Endodermal cell (in vitro differentiated cells): ENCODE measurements around the gene COLEC12. TPM values are rescaled to one million over a fixed set of nuclear protein-coding genes. Genes with fewer than 3 reads are reported as not detected.

Source experiments
- DNase-seq: peaks from one replicate; pipeline ENCODE4 v3.0.0-alpha.2; 2017
- H3K27ac ChIP-seq: 2 replicates; pipeline ENCODE4 v1.5.1; 2013; ENCODE audit warnings: mild to moderate bottlenecking, low read depth, low read length, moderate library complexity
- H3K27me3 ChIP-seq: 2 replicates; pipeline ENCODE4 v1.6.1; 2013; ENCODE audit warnings: mild to moderate bottlenecking, low read length, moderate library complexity; ENCODE audit not compliant: insufficient read depth, control insufficient read depth, poor library complexity, severe bottlenecking
- H3K36me3 ChIP-seq: 2 replicates; pipeline ENCODE4 v1.7.0; 2013; ENCODE audit warnings: mild to moderate bottlenecking, low read length, moderate library complexity; ENCODE audit not compliant: control insufficient read depth, insufficient read depth
- H3K4me1 ChIP-seq: one replicate; pipeline ENCODE4 v1.7.0; 2013; ENCODE audit warnings: low read length; ENCODE audit not compliant: control insufficient read depth, insufficient read depth
- H3K4me3 ChIP-seq: 2 replicates; pipeline ENCODE4 v1.5.1; 2013; ENCODE audit warnings: mild to moderate bottlenecking, low read length, moderate library complexity
- H3K9ac ChIP-seq: 2 replicates; pipeline ENCODE4 v1.6.1; 2013; ENCODE audit warnings: mild to moderate bottlenecking, low read length, moderate library complexity; ENCODE audit not compliant: poor library complexity, severe bottlenecking; ENCODE audit errors: extremely low read depth
- H3K9me3 ChIP-seq: 2 replicates; pipeline ENCODE4 v1.6.1; 2013; ENCODE audit warnings: mild to moderate bottlenecking, low read length, moderate library complexity; ENCODE audit not compliant: control insufficient read depth
- H3K27ac Mint-ChIP-seq: 2 replicates; pipeline ENCODE4 v1.8.0; 2020; ENCODE audit warnings: mixed read lengths
- H3K27me3 Mint-ChIP-seq: 2 replicates; pipeline ENCODE4 v1.8.0; 2021; ENCODE audit warnings: mild to moderate bottlenecking, mixed read lengths; ENCODE audit not compliant: insufficient read depth
- H3K36me3 Mint-ChIP-seq: 2 replicates; pipeline ENCODE4 v1.8.0; 2020; ENCODE audit warnings: low read depth, mixed read lengths
- H3K4me1 Mint-ChIP-seq: 2 replicates; pipeline ENCODE4 v1.8.0; 2020; ENCODE audit warnings: mixed read lengths
- H3K4me3 Mint-ChIP-seq: 2 replicates; pipeline ENCODE4 v1.8.0; 2020; ENCODE audit warnings: mild to moderate bottlenecking, moderate library complexity, mixed read lengths
- H3K9me3 Mint-ChIP-seq: 2 replicates; pipeline ENCODE4 v1.8.0; 2020; ENCODE audit warnings: mild to moderate bottlenecking, mixed read lengths
- CTCF ChIP-seq: fragments of 200-600 bp; sonication (generic); conservative IDR thresholded peaks from 2 replicates; pipeline ENCODE4 v1.5.0; 2021; ENCODE audit warnings: antibody characterized with exemption, mild to moderate bottlenecking
- WGBS, 2 experiments: methylation state at CpG; one replicate each; pipeline versions ENCODE4 v1.1.5 to v1.1.7; 2013; ENCODE audit warnings: missing lambda C conversion rate in 2 of 2, mixed read lengths in 1 of 2; ENCODE audit not compliant: insufficient coverage in 1 of 2, insufficient read length in 1 of 2; 5-methylcytosine and 5-hydroxymethylcytosine counted together
- total RNA-seq, 2 donors: library from RNA; stranded (reverse); fragmentation: NEBNext Ultra II Directional in 1 of 2; extraction: Animal tissue kit (Norgen Biotek cat#: 25700) in 1 of 2; gene quantifications; 2 replicates in 1 of 2; 3 replicates in 1 of 2; pipeline ENCODE4 v1.2.1, GENCODE V29; 2021

Gene COLEC12
- total RNA-seq, 2 donors from 2014 or later: 123 TPM

- Mint-ChIP-seq H3K4me1 (peaks cover 14% of the 10 kb centered on the region), H3K27me3 (no peaks in the 10 kb centered on the region), H3K36me3 (peaks cover 4% of the 10 kb centered on the region), H3K9me3 (no peaks in the 10 kb centered on the region), H3K4me3 (no peak overlapping the region), H3K27ac (no peak overlapping the region)
- H3K27ac ChIP-seq: no peak overlapping the region
- TF ChIP-seq CTCF: no peak
- no peaks in the 10 kb centered on the region for H3K9me3 ChIP-seq
- H3K9ac ChIP-seq: no peak overlapping the region
- DNase-seq: no peak
- no peak overlapping the region for H3K4me3 ChIP-seq
- peaks cover 84% of the 10 kb centered on the region for H3K36me3 ChIP-seq
- 93 to 96% methylated on average over 4 to 9 of the region's 11 CpGs for WGBS, 2 experiments
- H3K4me1 ChIP-seq: peaks cover 19% of the 10 kb centered on the region
- no peaks in the 10 kb centered on the region for H3K27me3 ChIP-seq
Measured at GRCh38 chr18:369224-370015, 131.1 kb downstream of the COLEC12 start.

- no peaks in the 10 kb centered on the region for H3K9me3 ChIP-seq
- H3K27ac ChIP-seq: no peak overlapping the region
- H3K27me3 Mint-ChIP-seq: no peaks in the 10 kb centered on the region
- no peaks in the 10 kb centered on the region for H3K27me3 ChIP-seq
- no peak overlapping the region for H3K4me3 ChIP-seq
- WGBS, 2 experiments: 80 to 84% methylated on average over 2 to 9 of the region's 9 CpGs
- peak; percentile 60 for DNase-seq
- TF ChIP-seq CTCF: no peak
- H3K36me3 ChIP-seq: peaks cover 76% of the 10 kb centered on the region
- H3K9me3 Mint-ChIP-seq: no peaks in the 10 kb centered on the region
- no peak overlapping the region for H3K9ac ChIP-seq
- peaks cover 36% of the 10 kb centered on the region for H3K4me1 ChIP-seq
- H3K27ac Mint-ChIP-seq: peak overlapping the region; percentile 22
- H3K4me3 Mint-ChIP-seq: no peak overlapping the region
- H3K4me1 Mint-ChIP-seq: peaks cover 28% of the 10 kb centered on the region
- peaks cover 4% of the 10 kb centered on the region for H3K36me3 Mint-ChIP-seq
Measured at GRCh38 chr18:366466-367061, 133.9 kb downstream of the COLEC12 start.

DNA sequence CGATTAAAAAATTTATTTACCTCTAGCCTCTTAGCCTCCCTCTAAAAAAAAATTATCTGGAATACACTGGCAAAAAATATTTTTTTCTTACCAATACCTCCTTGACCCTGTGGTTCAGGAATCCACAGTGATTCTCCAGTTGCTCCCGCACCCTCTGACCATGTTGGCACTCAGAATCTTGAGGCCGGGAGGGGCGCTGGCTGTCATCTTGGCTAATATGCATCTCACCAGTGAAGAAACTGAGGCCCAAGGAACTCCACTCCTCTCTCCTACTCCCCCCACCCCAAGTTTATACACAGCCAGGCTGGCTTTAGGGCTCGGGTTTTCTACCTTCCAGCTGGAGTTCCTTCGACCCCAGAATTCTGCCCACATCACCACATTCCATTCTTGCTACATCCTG is 134.8 kb downstream of the COLEC12 start:
- Histone ChIP-seq H3K27ac (no peak overlapping the region), H3K9me3 (no peaks in the 10 kb centered on the region), H3K27me3 (no peaks in the 10 kb centered on the region), H3K36me3 (peaks cover 75% of the 10 kb centered on the region), H3K9ac (no peak overlapping the region), H3K4me3 (no peak overlapping the region), H3K4me1 (peaks cover 33% of the 10 kb centered on the region)
- 94 to 97% methylated on average over 5 to 6 of the region's 6 CpGs for WGBS, 2 experiments
- H3K36me3 Mint-ChIP-seq: peaks cover 7% of the 10 kb centered on the region
- no peaks in the 10 kb centered on the region for H3K9me3 Mint-ChIP-seq
- H3K27me3 Mint-ChIP-seq: no peaks in the 10 kb centered on the region
- TF ChIP-seq CTCF: no peak
- H3K4me1 Mint-ChIP-seq: peaks cover 28% of the 10 kb centered on the region
- no peak for DNase-seq
- no peak overlapping the region for H3K4me3 Mint-ChIP-seq
- no peak overlapping the region for H3K27ac Mint-ChIP-seq
